Esophagus squamous epithelium (tissue), 5 donors: ENCODE data around the gene APOL3. TPM values are rescaled to one million over a fixed set of nuclear protein-coding genes. Genes with fewer than 3 reads are reported as not detected.

Source experiments
- DNase-seq: peaks from one replicate; lab custom pipeline; 2025; lab: John Stamatoyannopoulos, UW
- H3K27ac ChIP-seq, 4 donors: fragments of 200-600 bp; sonication (generic); one replicate each; pipeline ENCODE4 v1.5.1; 2016 to 2019; ENCODE audit warnings: mild to moderate bottlenecking in 1 of 4
- H3K27me3 ChIP-seq, 4 donors: fragments of 200-600 bp; sonication (generic); 1 replicate in 3 of 4; 2 replicates in 1 of 4; pipeline versions ENCODE4 v1.5.1 to v1.6.0; 2017 to 2021; ENCODE audit warnings: antibody characterized with exemption in 1 of 4
- H3K36me3 ChIP-seq, 3 donors: fragments of 200-600 bp; sonication (generic); one replicate each; pipeline ENCODE4 v1.5.1; 2016 to 2019
- H3K4me1 ChIP-seq, 3 donors: fragments of 200-600 bp; sonication (generic); one replicate each; pipeline ENCODE4 v1.5.1; 2017 to 2019
- H3K4me3 ChIP-seq, 4 donors: fragments of 200-600 bp; sonication (generic); 1 replicate in 3 of 4; 2 replicates in 1 of 4; pipeline ENCODE4 v1.5.1; 2016 to 2019; ENCODE audit warnings: mild to moderate bottlenecking in 2 of 4, moderate library complexity in 1 of 4
- H3K9me3 ChIP-seq, 3 donors: fragments of 200-600 bp; sonication (generic); one replicate each; pipeline ENCODE4 v1.5.1; 2016 to 2019
- CTCF ChIP-seq, 6 experiments: fragments of 450-650 bp in 4 of 6; fragments of 200-600 bp in 2 of 6; sonication (generic) in 2 of 6; IDR thresholded peaks; one replicate each; pipeline ENCODE4 v1.5.1; 2016 to 2019; ENCODE audit warnings: antibody characterized with exemption in 6 of 6, mild to moderate bottlenecking in 4 of 6, moderate library complexity in 4 of 6
- POLR2A ChIP-seq, 4 donors: fragments of 450-650 bp; IDR thresholded peaks; one replicate each; pipeline ENCODE4 v1.6.1; 2017; ENCODE audit warnings: antibody characterized with exemption in 4 of 4, mild to moderate bottlenecking in 4 of 4, moderate library complexity in 3 of 4
- WGBS, 2 donors: methylation state at CpG; one replicate each; pipeline ENCODE4 v1.1.5; 2018; 5-methylcytosine and 5-hydroxymethylcytosine counted together
- intact Hi-C: fragments of 100-400 bp; cut with DNase I; formaldehyde crosslinking; loops from one replicate; pipeline ENCODE4 v1.15.0; 2022
- total RNA-seq, 4 donors: library from RNA; depleted of rRNA; stranded (reverse); fragments of >200 nt; gene quantifications; one replicate each; pipeline ENCODE4 v1.1.0, GENCODE V29; 2016
- donor health status: DM: yes; HTN: yes; CAD: no.

Gene APOL3
- total RNA-seq, 4 donors from 2014 or later: 6.8 to 48.1 (median 17.0) TPM

- no peaks in the 10 kb centered on the region for H3K27me3 ChIP-seq
- no peaks in the 10 kb centered on the region for H3K9me3 ChIP-seq
- H3K27ac ChIP-seq: peak overlapping the region in 2 of 4 donors; percentile 64 to 72
- H3K4me1 ChIP-seq: peaks cover 6 to 51% (median 16%) of the 10 kb centered on the region in 3 donors
- intact Hi-C loops: loop anchor here (10.0 kb wide), 1 partner anchor 78 kb away; no protein-coding TSS in a partner anchor
- WGBS, 2 donors: 31 to 33% methylated on average over 2 to 4 of the region's 5 CpGs
- H3K36me3 ChIP-seq: no peaks in the 10 kb centered on the region
- no peak for DNase-seq
- H3K4me3 ChIP-seq: no peak overlapping the region
- TF ChIP-seq POLR2A (IDR thresholded peaks at IDR 0.05): no peak
- TF ChIP-seq CTCF (IDR thresholded peaks at IDR 0.05): no peak
Measured at GRCh38 chr22:36197065-36197440, 36.5 kb upstream of the APOL3 start.

GRCh38 chr22:36196254-36197064 is 35.9 kb upstream of the APOL3 start:
- Histone ChIP-seq H3K4me1 (peaks cover 0 to 49% (median 10%) of the 10 kb centered on the region in 3 donors), H3K27ac (peak overlapping the region in 2 of 4 donors; percentile 64 to 72), H3K36me3 (no peaks in the 10 kb centered on the region), H3K9me3 (no peaks in the 10 kb centered on the region), H3K27me3 (no peaks in the 10 kb centered on the region), H3K4me3 (no peak overlapping the region)
- intact Hi-C loops: loop anchor here (10.0 kb wide), 1 partner anchor 78 kb away; no protein-coding TSS in a partner anchor
- TF ChIP-seq POLR2A (IDR thresholded peaks at IDR 0.05) (no peak), CTCF (IDR thresholded peaks at IDR 0.05) (no peak)
- no peak for DNase-seq
- WGBS, 2 donors: 60 to 65% methylated on average over 5 to 6 of the region's 6 CpGs

GRCh38 chr22:36194971-36195370 is 34.4 kb upstream of the APOL3 start:
- DNase-seq: no peak
- Histone ChIP-seq H3K36me3 (no peaks in the 10 kb centered on the region), H3K9me3 (no peaks in the 10 kb centered on the region), H3K4me3 (no peak overlapping the region), H3K27ac (no peak overlapping the region), H3K27me3 (no peaks in the 10 kb centered on the region), H3K4me1 (peaks cover 0 to 43% (median 10%) of the 10 kb centered on the region in 3 donors)
- 38 to 58% methylated on average over 4 to 5 of the region's 5 CpGs for WGBS, 2 donors
- peak; percentile 62 to 75 (median 70) for TF ChIP-seq CTCF (IDR thresholded peaks at IDR 0.05)
- no peak for TF ChIP-seq POLR2A (IDR thresholded peaks at IDR 0.05)
- intact Hi-C loops: loop anchor here (10.0 kb wide), 1 partner anchor 80 kb away; no protein-coding TSS in a partner anchor

- TF ChIP-seq POLR2A (IDR thresholded peaks at IDR 0.05) (no peak), CTCF (IDR thresholded peaks at IDR 0.05) (no peak)
- intact Hi-C loops: loop anchor here (10.0 kb wide), 1 partner anchor 80 kb away; no protein-coding TSS in a partner anchor
Measured at GRCh38 chr22:36194385-36194784, 33.8 kb upstream of the APOL3 start.

GRCh38 chr22:36193577-36193976 is 33.0 kb upstream of the APOL3 start:
- intact Hi-C loops: loop anchor here (10.0 kb wide), 1 partner anchor 81 kb away; no protein-coding TSS in a partner anchor
- no peak for DNase-seq
- 76 to 77% methylated on average over 3 of the region's 3 CpGs for WGBS, 2 donors
- Histone ChIP-seq H3K27me3 (no peaks in the 10 kb centered on the region), H3K27ac (no peak overlapping the region), H3K4me1 (peaks cover 0 to 38% (median 10%) of the 10 kb centered on the region in 3 donors), H3K4me3 (no peak overlapping the region), H3K36me3 (no peaks in the 10 kb centered on the region), H3K9me3 (no peaks in the 10 kb centered on the region)
- TF ChIP-seq POLR2A (IDR thresholded peaks at IDR 0.05): no peak
- TF ChIP-seq CTCF (IDR thresholded peaks at IDR 0.05): no peak

More at GRCh38 chr22:36194385-36194784, 33.8 kb upstream of the APOL3 start:
- H3K36me3 ChIP-seq: no peaks in the 10 kb centered on the region
- no peaks in the 10 kb centered on the region for H3K9me3 ChIP-seq
- no peak overlapping the region for H3K4me3 ChIP-seq
- no peaks in the 10 kb centered on the region for H3K27me3 ChIP-seq
- DNase-seq: no peak
- H3K27ac ChIP-seq: no peak overlapping the region
- WGBS, 2 donors: 60 to 92% methylated on average over 1 to 2 of the region's 2 CpGs
- H3K4me1 ChIP-seq: peaks cover 0 to 43% (median 10%) of the 10 kb centered on the region in 3 donors
